GM12878 (cell line): ENCODE measurements around the gene GOLGA6B. TPM values are rescaled to one million over a fixed set of nuclear protein-coding genes. Genes with fewer than 3 reads are reported as not detected.

ENCODE experiments used
- CBFB ChIP-seq: IDR thresholded peaks from 2 replicates; pipeline ENCODE4 v1.6.1; 2016; ENCODE audit warnings: antibody characterized with exemption, low read depth
- CBX5 ChIP-seq: sonication (generic); IDR thresholded peaks from 2 replicates; pipeline ENCODE4 v1.6.1; 2016; ENCODE audit warnings: low read depth, moderate library complexity, mild to moderate bottlenecking, inconsistent platforms
- CREM ChIP-seq: IDR thresholded peaks from 2 replicates; pipeline ENCODE4 v1.6.1; 2014; ENCODE audit warnings: antibody characterized with exemption, low read depth
- DPF2 ChIP-seq: fragments of 450-650 bp; IDR thresholded peaks from 2 replicates; pipeline ENCODE4 v1.6.1; 2017; ENCODE audit warnings: mild to moderate bottlenecking
- GATAD2B ChIP-seq: fragments of 450-650 bp; conservative IDR thresholded peaks from 2 replicates; pipeline ENCODE4 v1.6.1; 2017; ENCODE audit warnings: low read depth, mild to moderate bottlenecking, moderate library complexity
- HCFC1 ChIP-seq: fragments of 150-350 bp; IDR thresholded peaks from 2 replicates; pipeline ENCODE4 v1.6.1; 2014; ENCODE audit warnings: low read length
- IKZF2 ChIP-seq, 2 experiments: fragments of 450-650 bp; IDR thresholded peaks; 2 replicates each; pipeline ENCODE4 v1.6.1; 2017; ENCODE audit warnings: mild to moderate bottlenecking in 2 of 2, moderate library complexity in 2 of 2
- MTA3 ChIP-seq: IDR thresholded peaks from 2 replicates; pipeline ENCODE4 v1.6.1; 2012; ENCODE audit warnings: low read length, inconsistent platforms, borderline replicate concordance
- MXI1 ChIP-seq: fragments of 150-350 bp; IDR thresholded peaks from 2 replicates; pipeline ENCODE4 v1.6.1; 2011; ENCODE audit warnings: low read depth, mild to moderate bottlenecking, inconsistent platforms, low read length, improper control_type of control experiment
- MYB ChIP-seq: fragments of 150-350 bp; IDR thresholded peaks from 2 replicates; pipeline ENCODE4 v1.6.1; 2014; ENCODE audit warnings: mild to moderate bottlenecking, low read depth, low read length, borderline replicate concordance
- NR2C1 ChIP-seq: fragments of 450-650 bp; IDR thresholded peaks from 2 replicates; pipeline ENCODE4 v1.6.1; 2017; ENCODE audit warnings: antibody characterized with exemption, mild to moderate bottlenecking, moderate library complexity
- RAD21 ChIP-seq: IDR thresholded peaks from 2 replicates; pipeline ENCODE4 v1.6.1; 2011; ENCODE audit warnings: mild to moderate bottlenecking, low read depth, low read length, moderate library complexity; ENCODE audit not compliant: insufficient read depth
- RB1 ChIP-seq: fragments of 450-650 bp; formaldehyde crosslinking; IDR thresholded peaks from 2 replicates; pipeline ENCODE4 v1.6.1; 2017; ENCODE audit warnings: mild to moderate bottlenecking, borderline replicate concordance
- RELA ChIP-seq: fragments of 450-650 bp; IDR thresholded peaks from 2 replicates; pipeline ENCODE4 v1.8.0; 2014; ENCODE audit warnings: borderline replicate concordance; ENCODE audit not compliant: partially characterized antibody
- REST ChIP-seq: IDR thresholded peaks from 2 replicates; pipeline ENCODE4 v1.6.1; 2012; ENCODE audit warnings: mild to moderate bottlenecking, low read depth, low read length
- RFX5 ChIP-seq: IDR thresholded peaks from 2 replicates; pipeline ENCODE4 v1.6.1; 2011; ENCODE audit warnings: low read depth, low read length, improper control_type of control experiment
- TAF1 ChIP-seq: IDR thresholded peaks from 2 replicates; pipeline ENCODE4 v1.6.1; 2011; ENCODE audit warnings: mild to moderate bottlenecking, low read depth, low read length, borderline replicate concordance
- ZNF207 ChIP-seq: fragments of 450-650 bp; IDR thresholded peaks from 2 replicates; pipeline ENCODE4 v1.6.1; 2014; ENCODE audit warnings: antibody characterized with exemption, mild to moderate bottlenecking, borderline replicate concordance
- ZNF687 ChIP-seq: fragments of 450-650 bp; IDR thresholded peaks from 2 replicates; pipeline ENCODE4 v1.6.1; 2017; ENCODE audit warnings: mild to moderate bottlenecking, moderate library complexity
- polyA plus RNA-seq, 11 experiments: library from polyadenylated mRNA; depleted of rRNA in 4 of 11; unstranded in 6 of 11; stranded (reverse) in 5 of 11; fragments of >200 nt; fragmentation: Nextera tagmentation in 4 of 11; fragmentation: Illumina TruSeq in 1 of 11; extraction: Ambion mirVana in 4 of 11; extraction: Trizol in 1 of 11; gene quantifications; 1 replicate in 1 of 11; 2 replicates in 10 of 11; pipeline versions ENCODE4 v1.2.1 to v1.2.3, GENCODE V29; 2011 to 2016; ENCODE audit warnings: inconsistent platforms in 2 of 11, missing spikeins in 2 of 11, low read depth in 1 of 11
- total RNA-seq, 4 experiments: library from RNA; depleted of rRNA in 3 of 4; stranded (reverse); fragments of >200 nt in 3 of 4; fragmentation: Illumina TruSeq in 1 of 4; extraction: Trizol in 1 of 4; gene quantifications; 2 replicates each; pipeline versions ENCODE4 v1.2.1 to v1.2.3, GENCODE V29; 2013 to 2021
- TF ChIP-seq, protein P1 (sequence below): fragments of 450-650 bp; IDR thresholded peaks from 2 replicates; pipeline ENCODE4 v1.6.1; 2018; ENCODE audit warnings: borderline replicate concordance, mild to moderate bottlenecking; ENCODE audit not compliant: partially characterized antibody

The GOLGA6B gene
- total and polyA plus RNA-seq, 10 of the 15 experiments (the other 5 are each of a cell fraction or from before 2014, with no cell fraction given): not detected

DNA sequence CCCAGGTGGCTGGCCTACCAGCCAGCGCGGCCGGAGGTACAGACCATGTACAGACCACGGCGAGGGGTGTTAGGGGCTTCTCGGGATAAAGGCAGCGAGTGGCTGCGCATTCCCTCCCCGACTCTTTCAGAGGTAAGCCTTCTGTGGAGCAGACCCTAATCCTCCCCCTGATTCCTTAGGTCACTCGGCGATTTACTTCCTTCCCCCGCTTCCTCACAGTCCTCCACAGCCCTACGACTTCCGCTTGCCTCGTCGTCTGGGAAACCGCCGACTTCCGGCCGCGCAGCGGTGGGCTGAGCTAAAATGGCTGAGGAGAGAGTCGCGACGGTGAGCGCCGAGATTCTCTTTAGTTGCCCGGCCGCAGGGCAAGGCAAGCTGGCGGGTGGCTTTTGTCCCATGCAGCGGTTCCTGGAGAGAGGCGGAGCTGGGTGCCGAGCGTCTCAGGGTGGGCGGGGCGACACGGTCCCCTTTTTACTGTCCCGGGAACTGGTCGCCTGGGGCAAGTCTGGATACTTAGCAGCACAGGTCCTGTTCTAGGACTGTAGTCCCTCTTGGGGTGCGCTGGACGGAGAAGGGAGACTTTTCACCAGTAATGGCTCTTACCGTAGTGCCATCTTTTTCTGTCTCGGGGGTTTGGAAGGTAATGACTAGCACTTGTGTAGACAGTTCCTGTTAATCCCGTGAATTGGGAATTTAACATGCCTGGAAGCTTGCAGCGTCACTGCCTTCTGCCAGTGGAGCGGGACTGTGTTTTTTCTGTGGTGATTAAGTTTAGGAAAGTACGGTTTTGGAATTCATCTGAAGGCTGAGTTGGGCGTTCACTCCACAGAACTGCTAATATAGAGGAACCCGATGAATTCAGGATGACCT is 31.7 kb downstream of the GOLGA6B start, which contains the start of the genes BBS4 and HIGD2B (continued):
- TF ChIP-seq, protein P1, sequence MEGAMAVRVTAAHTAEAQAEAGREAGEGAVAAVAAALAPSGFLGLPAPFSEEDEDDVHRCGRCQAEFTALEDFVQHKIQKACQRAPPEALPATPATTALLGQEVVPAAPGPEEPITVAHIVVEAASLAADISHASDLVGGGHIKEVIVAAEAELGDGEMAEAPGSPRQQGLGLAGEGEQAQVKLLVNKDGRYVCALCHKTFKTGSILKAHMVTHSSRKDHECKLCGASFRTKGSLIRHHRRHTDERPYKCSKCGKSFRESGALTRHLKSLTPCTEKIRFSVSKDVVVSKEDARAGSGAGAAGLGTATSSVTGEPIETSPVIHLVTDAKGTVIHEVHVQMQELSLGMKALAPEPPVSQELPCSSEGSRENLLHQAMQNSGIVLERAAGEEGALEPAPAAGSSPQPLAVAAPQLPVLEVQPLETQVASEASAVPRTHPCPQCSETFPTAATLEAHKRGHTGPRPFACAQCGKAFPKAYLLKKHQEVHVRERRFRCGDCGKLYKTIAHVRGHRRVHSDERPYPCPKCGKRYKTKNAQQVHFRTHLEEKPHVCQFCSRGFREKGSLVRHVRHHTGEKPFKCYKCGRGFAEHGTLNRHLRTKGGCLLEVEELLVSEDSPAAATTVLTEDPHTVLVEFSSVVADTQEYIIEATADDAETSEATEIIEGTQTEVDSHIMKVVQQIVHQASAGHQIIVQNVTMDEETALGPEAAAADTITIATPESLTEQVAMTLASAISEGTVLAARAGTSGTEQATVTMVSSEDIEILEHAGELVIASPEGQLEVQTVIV: peak; percentile 89
- TF ChIP-seq GATAD2B (peak; percentile 57; the same call in 1 of the 2 replicates), ZNF687 (peak; percentile 70; the same call in 1 of the 2 replicates), HCFC1 (peak; percentile 52; the same call in 1 of the 2 replicates), CBFB (peak; percentile 38; the same call in 1 of the 2 replicates), RELA (peak; percentile 14), CBX5 (no peak), MTA3 (no peak), RFX5 (no peak), MYB (0 out of 2 replicates have a peak, but pooled peaks have one; percentile 25), MXI1 (peak; percentile 87), TAF1 (peak; percentile 85; the same call in 1 of the 2 replicates), NR2C1 (peak; percentile 78), CREM (peak; percentile 69; the same call in 1 of the 2 replicates), IKZF2 (IDR thresholded peaks at IDR 0.05) (peak; percentile 6 to 51; a peak in 2 of 4 replicates), RAD21 (no peak), RB1 (peak; percentile 41; the same call in 1 of the 2 replicates), REST (no peak), ZNF207 (peak; percentile 29; the same call in 1 of the 2 replicates), DPF2 (0 out of 2 replicates have a peak, but pooled peaks have one; percentile 56)
